Endothelial cell of umbilical vein (primary cell): Measurements from ENCODE around the gene CORO6. TPM values are rescaled to one million over a fixed set of nuclear protein-coding genes. Genes with fewer than 3 reads are reported as not detected.

Experiments used
- BruUV-seq: library from RNA; stranded (reverse); fragments of 400-500 nt; replicated peaks from 2 replicates; lab custom pipeline; 2021; lab: Mats Ljungman, UMichigan
- CTCF ChIA-PET: fragments of 300-600, 350-600 bp; sonication (Branson Sonifier 250); formaldehyde crosslinking; loops from one replicate; lab custom pipeline; 2021; ENCODE audit warnings: antibody characterized with exemption, inconsistent platforms; lab: Charles Lee
- POLR2A ChIA-PET: fragments of 300-600, 350-600 bp; sonication (Branson Sonifier 250); formaldehyde crosslinking; loops from one replicate; lab custom pipeline; 2021; ENCODE audit warnings: antibody characterized with exemption, inconsistent platforms; lab: Charles Lee
- DNase-seq: peaks from one replicate; pipeline ENCODE4 v3.0.0-alpha.2; 2011; ENCODE audit warnings: low read depth, low spot score
- FAIRE-seq: peaks from 2 replicates; lab custom pipeline; 2011; peaks lifted over from hg19 to GRCh38; lab: Jason Lieb, UNC
- H2AFZ ChIP-seq: 2 replicates; pipeline ENCODE4 v1.6.0; 2012; ENCODE audit warnings: low read depth, low read length, control low read depth, inconsistent platforms
- H3K27ac ChIP-seq: 2 replicates; pipeline ENCODE4 v1.5.1; 2011; ENCODE audit warnings: low read depth, mild to moderate bottlenecking, control low read depth, low read length, moderate library complexity; ENCODE audit not compliant: insufficient read depth
- H3K27me3 ChIP-seq, 2 experiments: 2 replicates each; pipeline versions ENCODE4 v1.6.0 to v1.6.1; 2011; ENCODE audit warnings: low read length in 2 of 2, mixed read lengths in 1 of 2; ENCODE audit not compliant: control insufficient read depth in 2 of 2, insufficient read depth in 2 of 2
- H3K36me3 ChIP-seq, 2 experiments: 2 replicates in 1 of 2; 3 replicates in 1 of 2; pipeline ENCODE4 v1.5.1; 2011; ENCODE audit warnings: low read length in 2 of 2, mild to moderate bottlenecking in 1 of 2, moderate library complexity in 1 of 2; ENCODE audit not compliant: control insufficient read depth in 2 of 2, insufficient read depth in 2 of 2; ENCODE audit errors: extremely low read depth in 1 of 2
- H3K4me1 ChIP-seq: 3 replicates; pipeline ENCODE4 v1.5.1; 2011; ENCODE audit warnings: mild to moderate bottlenecking, low read length; ENCODE audit not compliant: control insufficient read depth, insufficient read depth; ENCODE audit errors: extremely low read depth
- H3K4me2 ChIP-seq: 2 replicates; pipeline ENCODE4 v1.6.1; 2011; ENCODE audit warnings: low read length, control low read depth, mixed read lengths; ENCODE audit not compliant: insufficient read depth
- H3K4me3 ChIP-seq, 3 experiments: fragments of 200-600 bp in 1 of 3; sonication (generic), shearing (Covaris generic) in 1 of 3; replicated peaks in 1 of 3; 2 replicates each; pipeline ENCODE4 v1.5.1; 2011 to 2016; ENCODE audit warnings: control low read depth in 3 of 3, low read length in 3 of 3, mild to moderate bottlenecking in 2 of 3, inconsistent platforms in 1 of 3, low read depth in 1 of 3, moderate library complexity in 1 of 3; ENCODE audit not compliant: insufficient read depth in 1 of 3
- H3K79me2 ChIP-seq: 2 replicates; pipeline ENCODE4 v1.6.0; 2012; ENCODE audit warnings: low read length, inconsistent platforms; ENCODE audit not compliant: control insufficient read depth, insufficient read depth
- H3K9ac ChIP-seq: replicated peaks from 2 replicates; pipeline ENCODE3; 2011; ENCODE audit warnings: low read length, control low read depth; ENCODE audit not compliant: insufficient read depth; ENCODE audit errors: extremely low read depth
- H3K9me1 ChIP-seq: replicated peaks from 3 replicates; pipeline ENCODE4 v1.6.0; 2011; ENCODE audit warnings: mild to moderate bottlenecking, low read length; ENCODE audit not compliant: control insufficient read depth, insufficient read depth; ENCODE audit errors: extremely low read depth
- H3K9me3 ChIP-seq: replicated peaks from 2 replicates; pipeline ENCODE4 v1.5.1; 2012; ENCODE audit warnings: low read length, inconsistent platforms; ENCODE audit not compliant: control insufficient read depth, insufficient read depth
- H4K20me1 ChIP-seq: replicated peaks from 2 replicates; pipeline ENCODE3; 2011; ENCODE audit warnings: mild to moderate bottlenecking, low read length; ENCODE audit not compliant: control insufficient read depth, insufficient read depth; ENCODE audit errors: extremely low read depth
- EZH2 ChIP-seq: IDR thresholded peaks from 2 replicates; pipeline ENCODE4 v1.6.1; 2012; ENCODE audit warnings: borderline replicate concordance, low read depth, mild to moderate bottlenecking, moderate library complexity, low read length, inconsistent platforms; ENCODE audit not compliant: severe bottlenecking
- FOS ChIP-seq: IDR thresholded peaks from 2 replicates; pipeline ENCODE4 v1.6.1; 2011; ENCODE audit warnings: mild to moderate bottlenecking, low read length, moderate library complexity, borderline replicate concordance; ENCODE audit not compliant: insufficient read depth
- GATA2 ChIP-seq: IDR thresholded peaks from 2 replicates; pipeline ENCODE4 v1.7.0; 2011; ENCODE audit warnings: low read depth, mild to moderate bottlenecking, moderate library complexity, mixed read lengths, low read length; ENCODE audit not compliant: insufficient read length, insufficient read depth
- JUN ChIP-seq: IDR thresholded peaks from 2 replicates; pipeline ENCODE4 v1.6.1; 2011; ENCODE audit warnings: borderline replicate concordance, low read depth; ENCODE audit not compliant: insufficient read length, insufficient read depth
- MAX ChIP-seq: IDR thresholded peaks from 2 replicates; pipeline ENCODE4 v1.6.1; 2011; ENCODE audit not compliant: insufficient read depth, insufficient read length
- MYC ChIP-seq: IDR thresholded peaks from one replicate; pipeline ENCODE4 v1.6.1; 2011; ENCODE audit warnings: mild to moderate bottlenecking, low read depth, low read length
- POLR2A ChIP-seq: IDR thresholded peaks from 2 replicates; pipeline ENCODE4 v1.6.1; 2012; ENCODE audit warnings: low read depth, mild to moderate bottlenecking, control low read depth, low read length
- POLR2AphosphoS5 ChIP-seq: IDR thresholded peaks from 2 replicates; pipeline ENCODE4 v1.6.1; 2012; ENCODE audit warnings: low read depth, mild to moderate bottlenecking, control low read depth, low read length, moderate library complexity; ENCODE audit not compliant: insufficient read depth
- dilution Hi-C: fragments of 300-500 bp; cut with MboI; formaldehyde crosslinking; loops from one replicate; pipeline ENCODE4 v1.15.0; 2019; ENCODE audit warnings: low sequenced_read_pairs; ENCODE audit not compliant: extremely low pct_ligation_motif_present
- intact Hi-C: fragments of 100-400 bp; cut with micrococcal nuclease; formaldehyde crosslinking; loops from one replicate; pipeline ENCODE4 v1.10.0; 2022
- polyA plus RNA-seq, 4 experiments: library from polyadenylated mRNA; depleted of rRNA in 3 of 4; stranded (reverse) in 3 of 4; unstranded in 1 of 4; fragments of >200 nt; gene quantifications; 2 replicates each; pipeline versions ENCODE4 v1.2.1 to v1.2.3, GENCODE V29; 2011 to 2012; ENCODE audit warnings: missing spikeins in 1 of 4
- total RNA-seq: library from RNA; stranded (reverse); gene quantifications from 2 replicates; pipeline ENCODE4 v1.2.3, GENCODE V29; 2021
- TF ChIP-seq, protein P1 (sequence below), 2 donors: IDR thresholded peaks; 1 replicate in 1 of 2; 2 replicates in 1 of 2; pipeline ENCODE4 v1.5.1; 2011; ENCODE audit warnings: low read length in 2 of 2, mild to moderate bottlenecking in 2 of 2, moderate library complexity in 2 of 2, control low read depth in 1 of 2, inconsistent platforms in 1 of 2, low read depth in 1 of 2; ENCODE audit not compliant: insufficient read depth in 1 of 2; ENCODE audit errors: extremely low read depth in 1 of 2

CORO6 gene
- total and polyA plus RNA-seq, 2 donors (not counting 3 experiments of a cell fraction or from before 2014, with no cell fraction given) = 10.7 to 14.7 TPM

- no peaks in the 10 kb centered on the region for H3K27me3 ChIP-seq
- no peaks in the 10 kb centered on the region for H3K9me3 ChIP-seq
- no peaks in the 10 kb centered on the region for H3K36me3 ChIP-seq
- H3K9me1 ChIP-seq = no peaks in the 10 kb centered on the region
- intact Hi-C loops = no loop called here
- H3K4me1 ChIP-seq = peaks cover 27% of the 10 kb centered on the region
- no peak for DNase-seq
- no peak overlapping the region for H3K9ac ChIP-seq
- peaks cover 10% of the 10 kb centered on the region for H3K79me2 ChIP-seq
- CTCF ChIA-PET = interaction anchor here (9.2 kb wide), 1 partner anchor 21 kb away, joined by 120 read pairs; no protein-coding TSS in a partner anchor
- no peak overlapping the region for H3K4me3 ChIP-seq
- no peak overlapping the region for H3K27ac ChIP-seq
- H2AFZ ChIP-seq = no peak overlapping the region
- BruUV-seq = no TSS peak
- no peak for FAIRE-seq
- H3K4me2 ChIP-seq = no peak overlapping the region
- H4K20me1 ChIP-seq = no peaks in the 10 kb centered on the region
- dilution Hi-C loops = no loop called here
- POLR2A ChIA-PET = no interaction called here
- no peak for TF ChIP-seq EZH2
- TF ChIP-seq GATA2 = no peak
- TF ChIP-seq FOS = no peak
- TF ChIP-seq, protein P1, sequence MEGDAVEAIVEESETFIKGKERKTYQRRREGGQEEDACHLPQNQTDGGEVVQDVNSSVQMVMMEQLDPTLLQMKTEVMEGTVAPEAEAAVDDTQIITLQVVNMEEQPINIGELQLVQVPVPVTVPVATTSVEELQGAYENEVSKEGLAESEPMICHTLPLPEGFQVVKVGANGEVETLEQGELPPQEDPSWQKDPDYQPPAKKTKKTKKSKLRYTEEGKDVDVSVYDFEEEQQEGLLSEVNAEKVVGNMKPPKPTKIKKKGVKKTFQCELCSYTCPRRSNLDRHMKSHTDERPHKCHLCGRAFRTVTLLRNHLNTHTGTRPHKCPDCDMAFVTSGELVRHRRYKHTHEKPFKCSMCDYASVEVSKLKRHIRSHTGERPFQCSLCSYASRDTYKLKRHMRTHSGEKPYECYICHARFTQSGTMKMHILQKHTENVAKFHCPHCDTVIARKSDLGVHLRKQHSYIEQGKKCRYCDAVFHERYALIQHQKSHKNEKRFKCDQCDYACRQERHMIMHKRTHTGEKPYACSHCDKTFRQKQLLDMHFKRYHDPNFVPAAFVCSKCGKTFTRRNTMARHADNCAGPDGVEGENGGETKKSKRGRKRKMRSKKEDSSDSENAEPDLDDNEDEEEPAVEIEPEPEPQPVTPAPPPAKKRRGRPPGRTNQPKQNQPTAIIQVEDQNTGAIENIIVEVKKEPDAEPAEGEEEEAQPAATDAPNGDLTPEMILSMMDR (IDR thresholded peaks at IDR 0.05; ENCODE audit: extremely low read depth in 1 of 2, insufficient read depth in 1 of 2, low read depth in 1 of 2, low read length in 2 of 2) = no peak
- TF ChIP-seq POLR2A = no peak
- TF ChIP-seq MAX = no peak
- no peak for TF ChIP-seq POLR2AphosphoS5
- no peak for TF ChIP-seq JUN
- no peak for TF ChIP-seq MYC
Measured at GRCh38 chr17:29595943-29596774, 26.6 kb downstream of the CORO6 start.
